ENCODE results near the gene C22orf31.
"Not testable (repeated sequence)": the region's sequence is repeated elsewhere in the genome, so short reads cannot be mapped to it uniquely, and the experiment has no call there.

C22orf31 gene

DNA sequence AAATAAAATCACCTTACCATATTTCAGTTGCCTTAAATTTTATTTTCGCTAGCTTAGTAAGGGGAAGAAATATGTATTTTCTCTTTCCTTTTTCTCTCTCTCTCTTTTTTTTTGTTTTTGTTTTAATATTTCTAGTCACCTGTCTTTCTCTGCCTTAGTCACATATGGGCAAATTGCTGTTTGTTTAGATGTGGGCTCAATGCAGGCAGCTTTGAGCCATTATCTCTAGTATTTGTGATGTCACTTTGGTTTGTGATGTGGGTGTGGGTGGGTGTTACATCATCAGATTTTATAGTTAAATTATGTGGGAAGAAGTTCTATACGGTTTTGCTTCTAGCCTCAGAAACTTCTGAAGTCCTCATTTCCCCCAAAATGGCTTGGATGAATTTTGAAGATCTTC lies at the start of gene C22orf31:
TSS of gene C22orf31 (minus strand) at position 59 of the 400 bp plus-strand sequence. CDS start at position 20, 39 bp downstream.
- DNase-seq (ENCODE audit: low spot score): no peak

DNA sequence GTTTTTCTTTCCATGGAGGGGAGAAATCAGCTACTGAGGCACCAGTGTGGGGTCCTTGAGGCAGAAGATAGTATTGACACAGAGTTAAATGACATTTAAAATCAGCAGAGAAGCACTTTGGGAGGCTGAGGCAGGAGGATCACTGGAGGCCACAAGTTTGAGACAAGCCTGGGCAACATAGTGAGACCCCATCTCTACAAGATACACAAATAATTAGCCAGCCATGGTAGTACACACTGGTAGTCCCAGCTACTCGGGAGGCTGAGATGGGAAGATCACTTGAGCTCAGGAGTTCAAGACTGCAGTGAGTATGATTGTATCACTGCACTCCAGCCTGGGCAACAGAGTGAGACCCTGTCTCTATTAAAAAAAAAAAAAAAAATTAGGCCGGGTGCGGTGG lies 49.3 kb upstream of the C22orf31 start:
- DNase-seq (ENCODE audit: low spot score): no peak

DNA sequence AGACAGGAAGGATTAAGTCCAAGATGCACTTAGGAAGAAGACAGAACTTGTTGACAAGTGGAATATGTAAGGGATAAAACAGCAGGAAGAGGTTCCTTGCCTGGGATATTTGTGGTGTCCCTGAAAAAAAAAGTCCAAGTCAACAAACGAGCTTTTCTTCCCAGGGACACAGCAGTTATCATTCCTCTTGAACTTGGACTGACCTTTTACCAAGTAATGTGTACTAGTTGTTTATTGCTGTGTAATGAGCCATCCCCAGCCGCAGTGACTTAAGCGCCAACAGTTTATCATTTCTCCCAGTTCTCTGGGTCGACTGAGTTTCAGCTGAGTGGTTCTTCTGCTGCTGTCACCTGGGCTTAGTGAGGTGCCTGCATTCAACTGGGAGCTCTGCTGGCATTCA lies 48.2 kb upstream of the C22orf31 start:
- DNase-seq (ENCODE audit: low spot score): no peak

DNA sequence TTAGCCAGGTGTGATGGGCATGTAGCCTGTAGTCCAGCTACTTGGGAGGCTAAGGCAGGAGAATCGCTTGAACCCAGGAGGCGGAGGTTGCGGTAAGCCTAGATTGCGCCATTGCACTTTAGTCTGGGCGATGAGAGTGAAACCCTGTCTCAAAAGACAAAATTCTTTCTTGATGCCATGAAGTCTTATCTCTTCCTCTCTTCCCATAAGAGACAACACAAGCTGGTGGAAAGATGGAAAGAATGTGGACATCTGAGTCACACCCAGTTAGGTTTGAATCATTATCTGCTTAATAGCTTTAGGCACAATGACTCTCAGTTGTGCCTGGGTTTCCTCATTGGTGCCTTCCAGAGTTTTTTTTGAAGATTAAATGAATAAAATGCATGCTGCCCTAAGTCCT lies 46.5 kb upstream of the C22orf31 start:
- DNase-seq (ENCODE audit: low spot score): no peak

GRCh38 chr22:29106839-29107238 lies 45.2 kb upstream of the C22orf31 start:
- DNase-seq (ENCODE audit: low spot score): no peak

- DNase-seq (ENCODE audit: low spot score): no peak
Observed at GRCh38 chr22:29105468-29105867, 43.8 kb upstream of the C22orf31 start.

GRCh38 chr22:29103121-29103520 lies 41.5 kb upstream of the C22orf31 start:
- no peak for DNase-seq (ENCODE audit: low spot score)

DNA sequence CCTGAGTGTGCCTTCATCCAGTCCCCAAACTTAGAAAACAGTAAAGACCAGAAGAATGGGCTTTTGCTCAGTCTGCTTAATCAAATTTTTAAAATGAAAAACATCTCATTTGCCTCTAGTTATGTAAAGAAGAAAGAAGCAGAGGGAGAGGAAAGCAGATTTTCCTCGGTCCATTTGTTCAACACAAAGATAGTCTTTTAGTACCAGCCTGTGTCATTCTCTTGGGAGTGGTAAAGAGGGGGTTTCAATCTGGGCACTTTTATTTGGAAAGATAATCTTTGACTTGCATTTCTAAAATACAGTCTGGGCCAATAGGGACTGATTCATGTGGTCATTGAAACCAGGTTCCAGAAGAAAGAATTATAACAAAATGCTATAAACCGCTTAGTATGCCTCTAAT lies 40.7 kb upstream of the C22orf31 start:
- no peak for DNase-seq (ENCODE audit: low spot score)

DNA sequence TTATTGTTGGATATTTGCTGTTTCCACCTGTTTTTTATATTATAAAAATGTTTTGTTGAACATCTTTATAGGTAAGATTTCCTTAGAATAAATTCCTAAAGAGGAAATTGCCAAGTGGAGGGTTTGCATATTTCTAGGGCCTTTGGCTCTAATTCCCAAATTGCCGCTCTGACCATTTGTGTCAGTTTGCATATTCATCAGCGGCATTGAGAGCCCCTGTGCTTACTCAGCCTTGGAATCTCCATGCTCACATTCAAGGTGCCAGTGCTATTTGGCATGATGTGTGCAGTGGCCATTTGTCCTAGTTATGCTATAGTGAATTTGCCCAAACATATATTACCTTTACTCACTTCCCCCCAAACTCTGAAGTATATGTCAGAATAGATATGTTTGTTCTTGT lies 36.7 kb upstream of the C22orf31 start:
- DNase-seq (ENCODE audit: low spot score): no peak

- no peak for DNase-seq (ENCODE audit: low spot score)
Observed at GRCh38 chr22:29096736-29097669, 35.4 kb upstream of the C22orf31 start.

DNA sequence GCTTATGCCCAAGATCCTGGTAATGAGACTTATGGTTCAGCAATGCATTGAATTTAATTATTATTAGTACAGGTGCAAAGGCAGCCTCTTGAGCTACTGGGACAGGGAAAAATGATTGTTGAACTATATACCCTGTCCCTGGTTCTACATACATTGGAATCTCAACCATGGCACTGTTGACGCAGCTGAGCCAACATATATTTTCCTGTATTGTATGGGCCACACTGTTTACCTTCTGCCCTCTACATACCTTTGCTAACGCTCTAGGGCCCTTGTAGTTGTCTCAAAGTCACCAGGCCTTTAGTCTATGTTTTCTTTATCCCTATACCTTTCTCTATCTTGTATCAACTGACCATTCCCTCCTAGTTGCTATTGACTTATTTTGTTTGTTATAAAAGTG lies 33.8 kb upstream of the C22orf31 start:
- DNase-seq (ENCODE audit: low spot score): no peak

DNA sequence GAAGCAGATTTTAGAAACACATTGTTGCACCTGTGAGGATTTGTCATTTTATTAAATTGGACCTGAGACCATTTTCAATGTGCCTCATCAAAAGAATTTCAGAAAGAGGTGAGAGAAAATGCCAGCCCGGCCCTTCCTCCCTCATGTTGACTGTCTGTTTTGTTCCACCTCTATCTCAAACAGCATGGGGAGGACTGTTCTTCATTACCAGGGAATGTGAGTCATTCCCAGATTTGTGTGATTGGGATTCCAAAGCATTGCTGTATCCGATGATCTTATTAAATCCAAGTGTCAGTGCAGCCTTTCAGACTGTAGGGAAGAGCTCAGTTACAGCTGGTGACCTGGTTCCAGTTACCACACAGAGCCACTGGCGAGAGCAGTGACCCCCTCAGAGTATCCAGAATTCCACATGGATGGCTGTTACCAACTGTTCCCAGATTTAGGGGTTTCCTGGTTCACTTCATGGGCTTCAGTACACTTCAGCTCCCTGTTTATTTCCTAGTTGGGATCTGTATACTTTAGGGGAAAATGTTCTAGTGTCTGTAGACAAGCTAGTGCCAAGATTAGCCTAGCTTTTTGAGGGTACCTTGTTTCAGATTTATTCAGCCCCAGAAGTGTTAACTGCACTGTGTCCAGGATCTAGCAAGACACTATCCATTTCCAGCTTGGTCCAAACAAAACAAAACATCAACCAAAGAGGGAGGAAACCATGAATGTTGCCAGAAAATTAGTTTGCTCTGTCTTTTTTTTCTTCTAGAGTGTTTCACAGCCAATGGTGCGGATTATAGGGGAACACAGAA lies 32.1 kb upstream of the C22orf31 start:
- no peak for DNase-seq (ENCODE audit: low spot score)

- no peak for DNase-seq (ENCODE audit: low spot score)
Observed at GRCh38 chr22:29093030-29093429, 31.4 kb upstream of the C22orf31 start.

- DNase-seq (ENCODE audit: low spot score): no peak
Observed at GRCh38 chr22:29092243-29092642, 30.6 kb upstream of the C22orf31 start.

- no peak for DNase-seq (ENCODE audit: low spot score)
Observed at GRCh38 chr22:29090039-29090438, 28.4 kb upstream of the C22orf31 start.

GRCh38 chr22:29089507-29089906 lies 27.9 kb upstream of the C22orf31 start:
- DNase-seq (ENCODE audit: low spot score): no peak

DNA sequence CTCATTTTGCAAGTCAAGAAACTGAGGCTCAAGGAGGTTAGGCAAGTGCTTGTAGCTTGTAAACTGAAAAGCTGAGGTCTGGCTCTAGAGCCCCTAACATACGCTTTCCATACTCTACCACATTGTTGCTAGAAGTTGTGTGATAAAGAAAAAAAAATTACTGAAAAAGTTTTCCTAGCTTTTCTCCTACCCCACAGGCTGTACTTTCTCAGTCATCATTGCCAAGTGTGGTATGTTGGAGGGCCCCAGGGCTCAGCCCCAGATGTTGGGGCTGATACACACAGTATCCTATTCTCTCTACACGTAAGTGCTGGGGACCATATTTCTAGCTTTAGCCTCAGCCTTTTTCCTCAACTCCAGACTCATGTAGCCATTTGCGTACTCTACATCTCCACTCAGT lies 27.2 kb upstream of the C22orf31 start:
- DNase-seq (ENCODE audit: low spot score): no peak

- no peak for DNase-seq (ENCODE audit: low spot score)
Observed at GRCh38 chr22:29087012-29087411, 25.4 kb upstream of the C22orf31 start.

- DNase-seq (ENCODE audit: low spot score): no peak
Observed at GRCh38 chr22:29083933-29084591, 22.4 kb upstream of the C22orf31 start.

DNA sequence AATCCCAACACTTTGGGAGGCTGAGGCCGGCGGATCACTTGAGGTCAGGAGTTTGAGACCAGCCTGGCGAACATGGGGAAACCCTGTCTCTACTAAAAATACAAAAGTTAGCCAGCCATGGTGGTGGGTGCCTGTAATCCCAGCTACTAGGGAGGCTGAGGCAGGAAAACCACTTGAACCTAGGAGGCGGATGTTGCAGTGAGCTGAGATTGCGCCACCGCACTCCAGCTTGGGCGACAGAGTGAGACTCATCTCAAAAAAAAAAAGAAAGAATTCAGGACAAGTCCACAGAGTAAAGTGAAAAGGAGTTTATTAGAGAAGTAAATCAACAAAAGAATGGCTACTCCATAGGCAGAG lies 21.9 kb upstream of the C22orf31 start:
- DNase-seq (ENCODE audit: low spot score): not testable (repeated sequence)

DNA sequence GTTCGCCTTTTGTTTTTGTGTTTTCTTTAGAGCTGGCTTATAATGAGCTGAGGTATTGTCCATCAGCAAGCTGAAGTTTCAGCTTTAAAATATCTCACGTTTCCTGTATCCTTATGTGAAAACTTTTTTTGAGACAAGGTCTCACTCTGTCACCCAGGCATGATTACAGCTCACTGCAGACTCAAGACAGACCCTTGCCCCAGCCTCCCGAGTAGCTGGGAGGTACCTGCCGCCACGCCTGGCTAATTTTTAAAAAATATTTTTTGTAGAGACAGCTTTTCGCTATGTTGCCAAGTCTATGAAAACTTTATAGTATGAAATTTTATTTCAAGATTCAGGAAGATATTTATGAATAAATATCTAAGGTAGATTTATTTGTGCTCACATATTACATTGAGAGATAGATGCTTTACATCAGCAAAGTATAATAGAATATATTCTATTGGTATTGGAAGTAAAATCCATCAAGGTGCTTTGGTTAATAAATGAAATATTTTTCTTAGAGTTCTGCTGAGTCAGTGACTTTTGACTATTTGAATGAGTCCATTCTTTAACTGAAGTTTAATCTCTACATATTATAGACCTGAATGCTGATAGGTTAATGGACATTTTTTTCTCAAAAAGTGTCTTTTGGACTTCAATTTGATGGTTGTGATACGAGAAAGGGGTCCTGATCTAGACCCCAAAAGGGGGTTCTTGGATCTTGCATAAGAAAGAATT lies 21.4 kb upstream of the C22orf31 start:
- DNase-seq (ENCODE audit: low spot score): no peak
